ENCODE data around the gene SLC8A1. TPM values are rescaled to one million over a fixed set of nuclear protein-coding genes. Genes with fewer than 3 reads are reported as not detected.

SLC8A1 gene
- total and polyA plus RNA-seq, 2 donors (not counting 1 experiment from before 2014, with no cell fraction given): 17.4 to 109 TPM

DNA sequence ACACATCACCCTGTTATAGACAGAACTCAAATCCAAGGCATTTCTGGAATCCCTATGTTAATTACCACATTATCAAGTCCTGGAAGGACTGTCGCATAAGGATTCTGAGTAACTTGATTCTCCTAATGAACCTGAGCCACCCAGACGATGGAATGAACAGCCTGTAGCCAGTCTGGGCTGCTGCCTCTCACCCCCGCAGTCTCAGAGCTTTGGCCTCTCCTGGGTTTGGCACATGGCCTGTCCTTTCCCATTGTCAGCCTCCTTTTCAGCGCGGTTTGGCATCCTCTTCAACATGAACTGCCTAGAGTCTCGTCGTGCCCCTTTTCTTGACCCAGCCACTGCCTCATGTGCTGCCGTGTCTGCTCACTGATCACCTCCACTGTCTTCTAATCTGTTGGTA is 147.6 kb downstream of the SLC8A1 start:
- TF ChIP-seq EZH2 (IDR thresholded peaks at IDR 0.05; ENCODE audit: low read length, missing control alignments) (no peak), CTCF (conservative IDR thresholded peaks at IDR 0.05 in 1 of 2, IDR thresholded peaks at IDR 0.05 in 1 of 2; ENCODE audit: low read depth in 1 of 2, low read length in 2 of 2) (no peak)
- Histone ChIP-seq H3K4me2 (ENCODE audit: extremely low read depth, insufficient read depth, low read length) (no peak overlapping the region), H2AFZ (ENCODE audit: low read length) (no peak overlapping the region), H4K20me1 (ENCODE audit: control insufficient read depth, extremely low read depth, insufficient read depth, low read length) (no peaks in the 10 kb centered on the region), H3K36me3 (ENCODE audit: control insufficient read depth, insufficient read depth, low read length) (no peaks in the 10 kb centered on the region), H3K27ac (ENCODE audit: insufficient read depth, low read length) (no peak overlapping the region), H3K27me3 (ENCODE audit: control insufficient read depth, insufficient read depth, low read length) (no peaks in the 10 kb centered on the region), H3K4me3 (replicated peaks in 1 of 4; ENCODE audit: control extremely low read depth in 1 of 4, insufficient read depth in 1 of 4, low read depth in 3 of 4, low read length in 4 of 4) (no peak overlapping the region), H3K79me2 (ENCODE audit: control insufficient read depth, insufficient read depth, low read length) (no peaks in the 10 kb centered on the region), H3K4me1 (ENCODE audit: control insufficient read depth, extremely low read depth, insufficient read depth, low read length) (no peaks in the 10 kb centered on the region), H3K9ac (ENCODE audit: insufficient read depth, low read length) (no peak overlapping the region), H3K9me3 (ENCODE audit: control insufficient read depth, insufficient read depth, low read depth, low read length) (no peaks in the 10 kb centered on the region)
- peak in 1 of 2 donors; percentile 87 for DNase-seq (ENCODE audit: low read depth in 2 of 2)

- no peak overlapping the region for H3K27ac ChIP-seq (ENCODE audit: insufficient read depth, low read length)
- no peak overlapping the region for H3K9ac ChIP-seq (ENCODE audit: insufficient read depth, low read length)
- H3K4me2 ChIP-seq (ENCODE audit: extremely low read depth, insufficient read depth, low read length): no peak overlapping the region
- H3K36me3 ChIP-seq (ENCODE audit: control insufficient read depth, insufficient read depth, low read length): no peaks in the 10 kb centered on the region
- H3K79me2 ChIP-seq (ENCODE audit: control insufficient read depth, insufficient read depth, low read length): no peaks in the 10 kb centered on the region
- no peaks in the 10 kb centered on the region for H3K9me3 ChIP-seq (ENCODE audit: control insufficient read depth, insufficient read depth, low read depth, low read length)
- TF ChIP-seq EZH2 (IDR thresholded peaks at IDR 0.05; ENCODE audit: low read length, missing control alignments): no peak
- TF ChIP-seq CTCF (conservative IDR thresholded peaks at IDR 0.05 in 1 of 2, IDR thresholded peaks at IDR 0.05 in 1 of 2; ENCODE audit: low read depth in 1 of 2, low read length in 2 of 2): no peak
- H4K20me1 ChIP-seq (ENCODE audit: control insufficient read depth, extremely low read depth, insufficient read depth, low read length): no peaks in the 10 kb centered on the region
- no peak overlapping the region for H3K4me3 ChIP-seq (replicated peaks in 1 of 4; ENCODE audit: control extremely low read depth in 1 of 4, insufficient read depth in 1 of 4, low read depth in 3 of 4, low read length in 4 of 4)
- no peaks in the 10 kb centered on the region for H3K4me1 ChIP-seq (ENCODE audit: control insufficient read depth, extremely low read depth, insufficient read depth, low read length)
- DNase-seq (ENCODE audit: low read depth in 2 of 2): no peak
- H3K27me3 ChIP-seq (ENCODE audit: control insufficient read depth, insufficient read depth, low read length): no peaks in the 10 kb centered on the region
- H2AFZ ChIP-seq (ENCODE audit: low read length): no peak overlapping the region
Measured at GRCh38 chr2:40303746-40304145, 148.1 kb downstream of the SLC8A1 start.

DNA sequence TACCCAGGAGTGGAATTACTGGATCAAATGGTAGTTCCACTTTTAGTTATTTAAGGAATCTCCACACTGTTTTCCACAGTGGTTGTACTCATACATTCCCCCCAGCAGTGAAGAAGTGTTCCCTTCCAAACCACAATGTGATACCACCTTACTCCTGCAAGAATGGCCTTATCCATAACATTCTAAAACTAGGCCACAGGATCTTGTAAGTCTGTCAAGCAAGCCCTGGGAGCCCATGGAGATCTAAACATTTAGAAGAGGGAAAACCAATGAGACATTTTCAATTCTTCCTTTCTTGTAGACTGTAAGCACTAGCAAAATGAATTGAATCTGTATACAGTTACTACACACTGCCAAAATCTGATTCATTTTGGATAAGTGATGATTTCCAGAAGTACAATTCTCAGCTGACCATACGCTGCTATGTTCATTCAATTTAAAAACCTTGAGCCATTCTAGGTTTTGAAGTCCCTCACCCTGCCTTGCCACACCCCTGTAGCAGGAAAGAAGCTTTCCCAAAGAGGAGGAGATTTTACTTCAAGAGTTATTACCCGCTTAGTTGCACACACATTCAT is 149.1 kb downstream of the SLC8A1 start:
- H3K27ac ChIP-seq (ENCODE audit: insufficient read depth, low read length): no peak overlapping the region
- H3K4me3 ChIP-seq (replicated peaks in 1 of 4; ENCODE audit: control extremely low read depth in 1 of 4, insufficient read depth in 1 of 4, low read depth in 3 of 4, low read length in 4 of 4): no peak overlapping the region
- H3K4me2 ChIP-seq (ENCODE audit: extremely low read depth, insufficient read depth, low read length): no peak overlapping the region
- TF ChIP-seq EZH2 (IDR thresholded peaks at IDR 0.05; ENCODE audit: low read length, missing control alignments) (no peak), CTCF (conservative IDR thresholded peaks at IDR 0.05 in 1 of 2, IDR thresholded peaks at IDR 0.05 in 1 of 2; ENCODE audit: low read depth in 1 of 2, low read length in 2 of 2) (no peak)
- H3K36me3 ChIP-seq (ENCODE audit: control insufficient read depth, insufficient read depth, low read length): no peaks in the 10 kb centered on the region
- no peaks in the 10 kb centered on the region for H3K4me1 ChIP-seq (ENCODE audit: control insufficient read depth, extremely low read depth, insufficient read depth, low read length)
- no peak overlapping the region for H2AFZ ChIP-seq (ENCODE audit: low read length)
- H3K9ac ChIP-seq (ENCODE audit: insufficient read depth, low read length): no peak overlapping the region
- no peaks in the 10 kb centered on the region for H3K9me3 ChIP-seq (ENCODE audit: control insufficient read depth, insufficient read depth, low read depth, low read length)
- no peaks in the 10 kb centered on the region for H3K79me2 ChIP-seq (ENCODE audit: control insufficient read depth, insufficient read depth, low read length)
- DNase-seq (ENCODE audit: low read depth in 2 of 2): peak in 1 of 2 donors; percentile 79
- no peaks in the 10 kb centered on the region for H4K20me1 ChIP-seq (ENCODE audit: control insufficient read depth, extremely low read depth, insufficient read depth, low read length)
- no peaks in the 10 kb centered on the region for H3K27me3 ChIP-seq (ENCODE audit: control insufficient read depth, insufficient read depth, low read length)
